ENCODE results near the gene FBH1.
"Not testable (repeated sequence)": the region's sequence is repeated elsewhere in the genome, so short reads cannot be mapped to it uniquely, and the experiment has no call there.

Gene FBH1

DNA sequence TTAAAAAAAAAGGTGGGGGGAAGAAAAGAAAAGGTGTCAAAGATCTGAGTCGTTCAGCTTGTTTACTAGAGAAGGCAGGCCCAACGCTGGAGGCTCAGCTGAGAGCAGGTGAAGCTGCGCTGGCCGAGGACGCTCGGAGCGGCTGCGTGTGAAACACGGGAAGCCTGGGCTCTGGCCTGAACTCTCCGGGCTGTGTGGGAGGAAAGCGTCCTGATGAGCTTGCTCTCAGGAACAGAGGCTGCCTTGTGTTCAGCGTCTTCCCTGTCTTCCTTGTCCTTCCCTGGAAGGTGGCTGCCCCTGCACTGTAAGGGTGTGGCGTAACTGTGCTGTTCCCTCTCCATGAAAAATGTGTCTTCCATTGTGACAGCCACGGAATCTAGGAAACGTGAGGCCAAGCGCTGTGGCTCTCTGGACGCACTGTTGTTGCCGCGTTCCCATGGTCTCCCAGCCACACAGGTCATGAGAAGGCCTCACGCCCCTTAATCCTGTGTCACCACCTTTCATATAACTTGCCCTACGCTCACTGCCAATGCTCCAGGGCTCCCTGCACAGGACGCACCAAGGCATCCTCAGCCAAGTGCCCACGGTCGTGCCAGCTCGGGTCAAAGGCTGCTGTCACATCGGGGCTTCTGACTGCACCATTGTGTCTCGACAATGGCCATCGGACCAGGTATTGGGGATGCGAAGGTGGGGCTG lies 71.5 kb downstream of the FBH1 start:
- no peak for DNase-seq

DNA sequence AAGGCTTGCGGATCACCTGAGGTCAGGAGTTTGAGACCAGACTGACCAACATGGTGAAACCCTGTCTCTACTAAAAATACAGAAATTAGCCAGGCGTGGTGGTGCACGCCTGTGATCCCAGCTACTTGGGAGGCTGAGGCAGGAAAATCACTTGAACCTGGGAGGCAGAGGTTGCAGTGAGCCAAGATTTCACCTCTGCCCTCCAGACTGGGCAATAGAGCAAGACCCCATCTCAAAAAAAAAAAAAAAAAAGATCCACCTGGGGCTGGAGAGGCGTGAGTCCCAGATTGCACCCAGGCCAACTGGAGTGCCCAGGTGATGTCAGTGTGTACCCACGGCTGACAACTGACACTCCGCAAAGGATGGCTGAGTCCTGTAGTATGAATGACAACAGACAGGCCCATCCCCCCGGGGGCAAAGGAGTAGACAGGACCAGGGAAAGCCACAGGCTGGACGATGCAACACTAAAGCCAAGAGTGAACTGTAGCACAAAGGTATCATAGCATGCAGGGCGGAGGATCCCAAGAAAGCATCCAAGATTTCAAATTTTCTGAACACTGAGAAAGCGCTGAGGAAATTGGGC lies 72.4 kb downstream of the FBH1 start:
- not testable (repeated sequence) for DNase-seq

DNA sequence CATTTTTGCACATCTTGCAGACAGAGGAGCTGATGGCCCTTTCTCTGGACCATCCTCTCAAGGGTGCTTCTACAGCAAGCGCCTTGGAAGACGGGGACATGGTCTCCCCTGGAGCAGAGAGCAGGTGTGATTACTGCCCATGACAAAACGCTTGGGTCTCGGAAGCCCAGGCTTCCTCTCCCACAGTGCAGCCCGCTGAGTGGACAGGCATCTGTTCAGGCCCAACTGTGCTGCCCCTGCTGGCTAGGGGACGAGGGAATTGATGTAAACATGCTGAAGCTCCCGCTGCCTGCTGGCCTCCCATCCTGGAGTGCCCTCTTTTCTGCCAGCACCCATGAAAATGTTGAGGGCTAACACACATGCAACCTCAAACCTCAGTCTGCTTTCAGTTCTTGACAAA lies 73.0 kb downstream of the FBH1 start:
- no peak for DNase-seq

DNA sequence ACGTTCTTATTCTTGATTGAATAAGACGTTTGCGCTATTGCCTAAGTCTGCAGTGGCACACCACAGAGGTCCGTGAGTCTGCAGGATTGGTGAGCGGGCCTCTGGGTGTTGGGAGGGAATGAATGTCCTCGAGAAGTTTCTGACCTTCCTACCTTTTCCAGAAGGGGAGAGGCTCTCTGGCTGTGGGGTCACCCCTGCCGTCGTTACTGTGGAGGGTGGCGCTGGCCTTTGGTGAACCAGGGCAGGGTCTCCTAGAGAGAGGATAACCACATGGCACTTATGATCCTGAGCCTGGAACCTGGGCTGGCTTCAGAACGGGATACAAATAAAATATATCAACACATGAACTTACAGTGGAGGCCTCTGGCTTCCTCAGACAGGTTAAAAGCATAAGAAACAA lies 73.5 kb downstream of the FBH1 start:
- DNase-seq, result no peak

DNA sequence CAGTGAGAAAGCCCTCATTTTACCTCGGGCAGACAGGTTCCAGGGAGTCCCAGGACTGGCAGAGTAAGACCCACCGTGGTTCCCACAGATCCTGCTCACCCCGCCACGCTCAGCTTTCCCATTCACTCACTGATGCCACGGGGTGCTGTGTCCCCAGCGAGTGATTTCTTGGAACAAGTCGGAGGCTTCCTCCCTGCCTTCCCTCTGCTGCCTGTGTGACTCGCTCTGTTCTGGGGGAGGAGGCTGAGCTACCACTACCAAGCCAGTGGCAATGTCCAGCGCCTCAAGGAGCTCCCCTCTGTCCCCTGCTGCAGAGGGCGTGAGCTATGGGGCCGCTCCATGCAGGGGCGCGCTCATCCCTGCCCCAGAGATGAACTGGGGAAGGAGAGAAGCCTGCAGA lies 74.7 kb downstream of the FBH1 start:
- DNase-seq, result no peak

GRCh38 chr10:5965266-5965665 lies 75.2 kb downstream of the FBH1 start:
- DNase-seq, result no peak

GRCh38 chr10:5968037-5968680 lies 78.1 kb downstream of the FBH1 start:
- no peak for DNase-seq

GRCh38 chr10:5968681-5969453 lies 78.8 kb downstream of the FBH1 start:
- no peak for DNase-seq

DNA sequence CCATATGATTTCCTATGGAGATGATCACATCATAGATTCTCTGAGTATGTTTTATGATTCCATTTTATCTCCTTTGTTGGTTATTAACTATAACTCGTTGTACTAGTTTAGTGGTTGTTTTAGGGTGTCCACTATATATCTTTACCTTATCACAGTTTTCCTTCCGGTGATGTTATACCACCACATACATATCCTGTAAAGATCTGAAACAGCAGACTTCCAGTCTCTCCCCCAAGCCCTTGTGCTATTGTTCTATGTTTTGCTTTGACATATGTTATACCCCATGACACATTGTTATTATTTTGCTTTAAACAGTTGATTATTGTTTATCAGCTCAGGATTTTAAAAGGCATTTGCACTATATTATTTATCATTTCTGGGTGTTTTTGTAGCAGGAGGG lies 80.0 kb downstream of the FBH1 start:
- DNase-seq, result no peak

DNA sequence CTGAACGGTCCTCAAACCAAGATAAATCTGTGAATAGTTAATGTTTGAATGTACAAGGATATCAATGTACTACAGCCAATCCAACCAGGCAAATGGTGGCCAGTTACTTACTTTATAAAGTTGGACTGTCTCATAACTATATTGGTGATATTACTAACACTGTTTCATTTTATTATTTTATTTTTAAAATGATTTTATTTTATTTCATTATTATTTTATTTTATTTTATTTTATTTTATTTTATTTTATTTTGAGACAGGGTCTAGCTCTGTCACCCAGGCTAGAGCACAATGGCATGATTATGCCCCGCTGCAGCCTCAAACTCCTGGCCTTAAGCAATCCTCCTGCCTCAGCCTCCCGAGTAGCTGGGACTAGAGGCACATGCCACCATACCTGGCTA lies 80.5 kb downstream of the FBH1 start:
- no peak for DNase-seq

- peak; percentile 69 for DNase-seq
These were observed 81.3 kb downstream of the FBH1 start for GRCh38 chr10:5971315-5971832.

DNA sequence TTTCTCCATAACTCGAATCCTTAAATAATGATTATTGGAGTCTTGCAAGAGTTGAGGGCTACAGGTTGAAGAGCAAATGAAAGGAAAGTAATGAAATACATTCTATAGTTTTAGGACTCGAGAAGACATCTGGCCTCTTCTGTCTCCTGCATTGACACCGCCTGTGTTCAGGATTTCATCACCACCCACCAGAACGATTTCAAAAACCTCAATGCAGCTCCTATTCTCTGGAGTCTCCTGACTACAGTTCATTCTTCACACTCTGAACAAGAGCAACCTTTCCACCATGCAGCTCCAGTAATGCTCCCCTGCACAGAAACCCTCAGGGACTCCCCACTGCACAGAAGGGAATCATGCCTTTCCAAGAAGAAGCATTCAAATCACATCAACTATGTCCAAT lies 81.8 kb downstream of the FBH1 start:
- DNase-seq, result no peak

GRCh38 chr10:5973069-5973468 lies 83.0 kb downstream of the FBH1 start:
- DNase-seq, result no peak

DNA sequence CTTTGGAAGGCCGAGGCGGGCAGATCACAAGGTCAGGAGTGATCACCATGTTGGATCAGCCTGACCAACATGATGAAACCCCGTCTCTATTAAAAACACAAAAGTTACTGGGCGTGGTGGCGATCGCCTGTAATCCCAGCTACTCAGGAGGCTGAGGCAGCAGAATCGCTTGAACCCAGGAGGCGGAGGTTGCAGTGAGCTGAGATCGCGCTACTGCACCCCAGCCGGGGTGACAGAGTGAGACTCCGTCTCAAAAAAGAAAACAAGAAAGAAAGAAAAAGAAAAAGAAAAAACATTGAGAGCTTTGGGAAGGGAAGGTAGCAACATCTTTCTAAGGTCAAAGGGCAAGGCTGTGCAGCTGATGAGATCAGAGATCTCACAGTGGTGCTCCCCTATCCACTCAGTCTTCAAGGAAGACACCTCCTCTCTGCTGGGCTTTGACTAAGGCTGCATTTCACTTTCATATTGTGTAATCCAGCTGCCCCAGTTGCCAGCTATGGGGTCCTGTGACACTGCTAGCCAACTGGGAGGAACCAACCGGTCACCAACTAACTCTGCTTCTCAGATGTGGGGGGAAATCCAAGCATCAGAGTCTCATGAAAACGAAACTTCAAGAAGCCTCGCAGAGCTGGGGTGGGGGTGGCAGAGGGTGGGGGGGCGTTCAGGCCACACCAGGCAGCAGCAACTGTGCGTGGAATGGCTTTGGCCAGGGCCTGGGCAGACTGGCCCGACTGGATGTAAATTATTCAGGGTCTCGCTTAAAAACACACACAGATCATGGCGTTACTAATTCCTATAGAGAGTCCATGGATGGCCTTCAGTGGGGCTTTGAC lies 85.8 kb downstream of the FBH1 start:
- DNase-seq, result peak; percentile 95

GRCh38 chr10:5976512-5977470 lies 86.7 kb downstream of the FBH1 start:
- peak; percentile 58 for DNase-seq

DNA sequence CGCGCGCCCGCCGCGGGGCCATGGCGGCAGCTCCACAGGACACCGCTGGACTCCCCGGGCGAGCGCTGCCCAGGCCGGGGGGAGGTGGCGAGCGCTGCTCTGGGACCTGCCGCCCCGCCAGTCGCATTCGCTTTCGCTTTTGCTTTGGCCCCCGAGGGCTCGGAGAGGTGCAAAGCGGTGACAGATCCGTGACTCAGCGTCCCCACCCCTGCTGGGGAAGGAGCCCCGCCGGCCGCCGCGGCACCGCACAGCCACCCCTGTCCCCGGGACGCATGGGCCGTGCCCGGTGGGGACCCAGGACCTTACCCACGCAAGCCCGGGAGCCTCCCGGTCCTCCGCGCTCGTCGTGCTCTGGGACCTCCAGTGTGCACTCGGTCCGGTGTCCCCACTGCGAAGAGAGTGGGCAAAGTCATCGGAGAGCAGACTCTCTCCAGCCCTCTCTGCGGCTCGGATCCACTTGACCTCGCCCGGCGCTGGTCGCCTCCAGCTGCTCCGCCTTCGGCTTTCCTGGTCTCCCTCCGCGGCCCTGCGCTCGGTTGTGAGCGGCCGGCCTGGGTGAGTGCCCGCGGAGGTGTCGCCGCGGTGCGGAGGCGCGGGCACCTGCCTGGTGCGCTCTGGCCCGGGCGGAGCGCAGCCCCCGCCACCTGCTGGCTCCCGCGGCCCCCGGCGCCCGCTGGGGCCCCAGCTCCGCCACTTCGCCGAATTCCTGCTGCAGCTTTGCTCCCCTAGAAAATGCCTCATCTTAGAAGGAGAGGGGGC lies 87.6 kb downstream of the FBH1 start, which contains the start of gene IL15RA:
TSS of gene IL15RA (minus strand) at position 73 of the 759 bp plus-strand sequence. CDS start at position 22, 51 bp downstream.
- peak; percentile 93 for DNase-seq

- no peak for DNase-seq
These were observed 88.1 kb downstream of the FBH1 start for GRCh38 chr10:5978230-5978489.

- no peak for DNase-seq
These were observed 91.5 kb downstream of the FBH1 start for GRCh38 chr10:5981529-5981928.

- no peak for DNase-seq
These were observed 93.7 kb downstream of the FBH1 start for GRCh38 chr10:5983774-5984173.

GRCh38 chr10:5985029-5985428 lies 95.0 kb downstream of the FBH1 start:
- no peak for DNase-seq
